HG02571 (cell line): ENCODE measurements around the gene CREB3.

Source experiments
- ATAC-seq: cut with Tn5 transposase; IDR thresholded peaks from one replicate; pipeline ENCODE4 v1.9.1; 2021; ENCODE audit warnings: mild to moderate bottlenecking, moderate library complexity; ENCODE audit not compliant: unreplicated experiment

CREB3 gene

DNA sequence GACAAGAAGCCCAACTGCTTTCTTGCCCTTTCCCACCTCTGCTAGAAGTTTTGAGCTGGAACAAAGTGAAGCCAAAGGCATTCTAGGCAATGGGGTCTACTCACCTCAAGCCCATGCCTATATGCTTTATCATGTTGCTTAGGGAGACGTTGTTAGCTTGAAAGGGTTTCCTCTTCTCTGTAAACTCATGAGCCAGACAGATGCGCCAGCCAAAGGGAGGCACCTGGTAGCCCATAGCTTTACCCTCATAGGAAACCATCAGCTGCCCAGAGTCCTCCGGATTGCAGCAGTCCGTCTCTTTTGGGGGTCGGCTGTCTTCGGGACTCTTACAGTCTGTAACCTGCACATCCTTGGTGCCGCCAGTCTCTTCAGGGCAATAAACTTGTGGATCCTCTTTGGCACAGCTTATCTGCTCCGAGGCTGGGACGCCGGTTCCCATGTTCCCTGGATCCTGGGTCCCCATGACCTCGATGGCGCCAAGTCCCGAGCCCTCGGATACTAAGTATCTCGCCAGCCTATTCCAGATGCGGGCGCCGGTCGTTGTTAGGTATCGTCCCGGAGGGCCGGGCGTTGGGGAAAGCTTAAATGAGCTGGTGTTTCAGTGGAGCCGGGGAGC, 15.9 kb downstream of the CREB3 start:
- ATAC-seq = peak; percentile 2

GRCh38 chr9:35748858-35749514, 16.5 kb downstream of the CREB3 start, which contains the start of the genes GBA2 and RGP1:
GBA2 (minus strand) TSS chr9:35749228; CDS start chr9:35748704, 524 bp downstream.
RGP1 (plus strand) TSS chr9:35749287; CDS start chr9:35749756, 469 bp downstream.
- peak; percentile 77 for ATAC-seq

GRCh38 chr9:35749515-35750255, 17.2 kb downstream of the CREB3 start:
- peak; percentile 38 for ATAC-seq

- ATAC-seq = no peak
Observed at GRCh38 chr9:35750256-35750531, 17.7 kb downstream of the CREB3 start.

DNA sequence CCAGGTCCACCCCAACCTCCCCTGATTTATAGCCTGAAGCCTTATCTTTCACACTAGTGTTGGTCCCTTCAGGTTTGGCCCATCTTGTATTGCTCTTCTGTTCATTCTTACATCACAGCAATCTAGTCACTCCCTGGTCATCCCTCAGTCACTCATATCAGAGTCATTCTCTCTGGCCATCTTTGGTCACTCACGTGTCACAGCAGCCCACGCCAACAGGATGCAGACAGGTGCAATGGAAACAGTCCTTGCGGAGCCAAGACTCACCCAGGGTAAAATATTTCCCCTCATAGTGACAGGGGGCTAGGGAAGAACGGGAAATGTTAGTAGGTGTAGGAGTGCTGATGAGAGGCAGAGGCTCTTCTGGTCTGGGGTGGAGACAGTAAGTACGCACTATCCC, 21.0 kb downstream of the CREB3 start:
- no peak for ATAC-seq

DNA sequence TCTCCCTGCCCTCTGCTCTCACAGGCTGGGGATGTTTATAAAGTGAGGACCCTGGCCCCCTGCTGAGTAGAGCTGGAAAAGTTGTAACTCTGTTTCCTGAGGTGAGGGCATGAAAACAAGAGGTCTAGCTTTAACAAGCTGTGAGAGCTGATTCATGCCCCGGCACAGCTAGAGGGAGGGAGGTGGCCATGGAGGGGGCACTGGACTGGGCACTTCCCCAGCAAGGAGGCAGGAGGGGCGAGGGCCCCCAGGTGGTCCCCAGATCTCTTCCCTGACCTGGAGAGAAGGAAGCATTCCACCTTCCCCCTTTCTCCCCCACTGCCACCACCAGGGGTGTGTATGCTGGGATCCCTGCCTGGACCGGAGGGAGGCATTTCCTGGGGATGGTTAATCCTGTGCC, 21.8 kb downstream of the CREB3 start, which contains the start of gene MSMP:
Gene MSMP (minus strand): TSS at position 13 of the 400 bp plus-strand sequence. CDS start 147 bp downstream, outside the sequence.
- no peak for ATAC-seq

DNA sequence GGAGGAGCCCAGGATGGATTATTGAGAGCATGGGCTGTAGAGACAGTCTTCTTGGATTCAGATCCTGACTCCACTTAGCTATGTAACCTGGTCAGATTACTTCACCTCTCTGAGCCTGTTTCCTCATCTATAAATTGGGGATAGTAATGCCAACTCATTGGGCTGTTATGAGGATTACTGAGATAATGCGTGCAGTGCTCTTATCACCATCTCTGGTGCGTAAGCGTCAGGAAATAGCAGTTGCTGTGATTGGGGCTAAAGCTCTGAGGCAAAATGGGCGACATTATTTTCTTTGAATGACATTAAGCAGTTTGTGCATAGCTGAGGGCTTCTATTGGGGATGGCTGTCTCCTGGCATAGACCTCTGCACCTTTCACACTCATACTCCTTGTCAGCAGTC, 22.6 kb downstream of the CREB3 start:
- ATAC-seq = no peak

DNA sequence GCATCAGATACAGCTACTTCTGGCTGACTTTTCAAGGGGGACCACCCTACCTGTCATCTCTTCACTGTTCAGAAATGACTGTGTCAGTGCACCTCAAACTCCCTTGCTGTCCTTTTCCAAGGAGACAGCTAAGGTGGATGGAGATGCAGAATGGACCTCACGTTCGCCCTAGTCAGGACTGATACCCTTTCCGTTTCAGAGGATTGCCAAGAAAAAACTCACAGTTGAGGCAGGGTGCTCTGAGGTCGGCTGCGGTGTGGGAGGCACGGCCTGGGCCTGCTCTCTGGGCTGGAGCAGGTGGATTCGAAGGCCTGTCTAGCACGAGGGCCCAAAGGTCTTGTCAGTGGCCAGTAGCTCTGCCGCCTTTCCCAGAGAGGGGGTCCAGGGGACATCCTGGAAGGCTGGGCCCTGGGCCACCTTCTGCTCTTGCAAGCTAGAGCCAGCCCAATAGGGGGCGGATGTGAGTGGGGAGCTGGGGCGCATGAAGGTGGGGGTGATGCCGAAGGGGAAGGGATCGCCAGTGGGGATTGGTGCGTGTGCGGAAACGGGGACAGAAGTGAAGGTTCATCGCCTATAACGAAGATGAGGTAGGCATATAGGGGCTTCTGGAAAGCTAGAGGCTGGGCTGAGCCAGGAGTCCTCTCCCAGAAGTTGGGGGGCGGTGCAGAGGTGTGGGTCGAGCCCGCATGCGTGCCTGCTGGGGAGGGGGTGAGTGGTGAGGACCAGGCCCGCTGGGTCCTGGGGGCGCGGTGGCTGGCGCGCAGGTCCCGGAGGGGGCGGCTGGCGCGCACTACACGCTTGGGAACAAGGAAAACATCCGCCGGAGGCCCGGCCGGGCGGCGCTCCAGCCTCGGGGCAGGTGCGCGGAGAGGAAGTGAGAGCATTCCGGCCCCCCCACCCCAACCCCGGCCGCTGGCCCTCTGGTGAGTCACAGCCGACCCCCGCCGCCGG, 24.1 kb downstream of the CREB3 start:
- ATAC-seq = peak; percentile 52

DNA sequence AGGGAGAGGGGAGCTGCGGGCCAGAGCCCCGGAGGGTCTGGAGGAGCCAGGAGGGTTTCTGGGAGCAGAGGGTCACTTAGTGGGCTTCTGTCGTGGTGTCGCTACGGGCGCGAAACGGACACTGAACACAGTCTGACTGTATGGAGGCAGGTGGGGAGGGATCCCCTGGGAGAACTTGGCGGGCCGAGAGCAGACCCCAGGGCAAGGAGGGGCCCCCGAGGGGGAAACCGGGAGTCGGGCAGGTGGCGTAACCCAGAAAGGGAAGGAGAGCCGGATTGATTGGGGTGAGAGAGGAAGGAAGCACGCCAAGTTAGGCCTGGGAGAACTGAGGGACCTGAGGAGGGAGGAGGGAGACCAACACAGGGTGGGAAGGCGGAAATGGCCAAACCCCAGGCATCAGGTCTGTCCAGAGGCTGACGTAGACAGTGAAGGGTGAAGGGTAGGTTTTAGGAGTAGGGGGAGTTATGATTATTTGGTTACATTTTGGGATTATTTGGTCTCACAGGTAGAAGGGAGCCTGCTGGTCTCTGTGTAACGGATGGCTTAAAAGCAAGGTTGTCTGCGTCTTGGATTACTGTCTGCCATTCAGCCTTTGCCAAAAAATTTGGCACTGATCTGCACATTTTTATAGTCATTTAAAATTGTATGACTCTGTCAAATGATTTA, 24.9 kb downstream of the CREB3 start:
- peak; percentile 39 for ATAC-seq

GRCh38 chr9:35757892-35758275, 25.4 kb downstream of the CREB3 start:
- ATAC-seq = no peak

DNA sequence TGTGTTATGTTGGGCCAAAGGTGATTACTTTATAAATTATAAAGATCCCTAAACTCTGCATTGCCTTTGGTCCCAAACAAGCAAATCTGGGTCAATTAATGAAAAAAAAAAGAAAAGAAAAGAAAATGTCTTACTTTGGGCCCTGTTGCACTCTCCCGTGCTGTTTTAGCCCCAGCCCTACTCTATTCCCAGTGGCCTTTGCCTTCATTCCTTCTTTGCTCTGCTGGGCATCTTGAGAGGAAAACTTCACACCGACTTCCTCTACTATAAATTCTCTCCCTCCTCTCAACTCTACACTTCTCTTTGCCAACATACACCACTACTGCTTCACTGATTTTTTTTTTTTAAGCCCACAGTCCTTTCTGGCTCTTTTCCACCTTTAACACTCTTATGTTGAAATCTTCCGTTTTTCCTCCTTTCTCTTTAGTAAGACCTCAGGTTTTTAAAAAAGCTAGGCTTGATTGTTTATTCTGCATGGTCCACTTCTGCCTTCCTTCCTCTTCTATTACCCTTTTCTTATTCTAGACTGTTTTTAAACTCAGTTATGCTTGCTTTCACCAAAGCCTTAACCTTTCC, 26.1 kb downstream of the CREB3 start:
- no peak for ATAC-seq

GRCh38 chr9:35759795-35760194, 27.3 kb downstream of the CREB3 start:
- no peak for ATAC-seq

GRCh38 chr9:35760651-35761050, 28.2 kb downstream of the CREB3 start:
- ATAC-seq = no peak

- no peak for ATAC-seq
Observed at GRCh38 chr9:35763181-35763580, 30.7 kb downstream of the CREB3 start.

- ATAC-seq = no peak
Observed at GRCh38 chr9:35763803-35764202, 31.3 kb downstream of the CREB3 start.

DNA sequence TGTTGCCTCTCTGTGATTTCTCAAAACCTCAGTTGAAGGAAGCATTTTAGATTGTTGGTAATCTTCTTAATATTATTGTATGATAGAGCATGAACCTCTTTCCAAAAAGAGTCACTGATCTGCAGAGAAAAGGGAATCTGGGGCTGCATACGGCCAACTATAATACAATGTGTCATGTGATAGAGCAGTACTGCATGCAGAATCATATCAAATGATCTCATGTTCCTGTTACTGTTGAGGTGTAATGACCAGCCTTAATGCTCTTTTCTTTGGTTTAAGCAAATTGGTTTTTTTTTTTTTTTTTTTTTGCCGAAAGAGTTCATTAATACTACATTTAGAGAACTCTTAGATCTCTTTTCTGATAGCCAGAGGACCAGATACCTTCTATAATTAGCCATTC, 34.5 kb downstream of the CREB3 start:
- ATAC-seq = no peak

DNA sequence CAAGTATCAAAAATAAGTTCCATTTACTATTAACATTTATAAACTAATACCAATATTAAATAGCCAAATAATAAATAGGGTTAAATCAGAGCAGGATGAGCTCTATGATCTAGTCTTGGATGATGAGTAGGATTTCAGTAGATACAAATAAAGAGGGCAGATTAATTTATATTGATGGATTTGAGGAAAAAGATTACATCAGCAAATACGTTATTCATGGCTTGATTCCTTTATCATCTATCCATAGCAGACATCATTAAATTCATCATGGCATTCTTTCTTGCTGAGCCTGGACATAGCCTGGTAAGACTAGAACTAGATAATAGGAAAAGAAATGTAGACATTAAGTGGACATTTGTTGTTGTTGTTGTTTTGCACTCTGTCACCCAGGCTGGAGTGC, 35.0 kb downstream of the CREB3 start:
- ATAC-seq = no peak

GRCh38 chr9:35769763-35770162, 37.3 kb downstream of the CREB3 start:
- ATAC-seq = no peak

DNA sequence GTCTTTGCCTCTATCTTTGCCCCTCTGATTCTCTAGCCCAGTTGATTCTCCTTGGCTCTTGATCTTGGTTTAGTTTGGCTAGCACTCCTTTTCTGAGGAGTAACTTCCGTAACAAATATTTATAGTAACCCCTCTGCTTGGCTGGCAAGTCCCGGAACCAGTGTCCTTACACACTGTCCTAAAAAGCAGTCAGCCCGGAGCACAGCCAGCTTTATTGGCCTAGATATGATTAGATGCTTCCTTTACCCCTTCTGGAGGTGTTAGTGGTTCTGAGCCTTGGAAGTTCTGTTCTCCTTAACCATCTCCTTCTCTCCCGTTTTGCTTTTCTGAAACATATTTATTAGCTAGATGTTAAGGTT, 38.6 kb downstream of the CREB3 start:
- ATAC-seq = no peak

DNA sequence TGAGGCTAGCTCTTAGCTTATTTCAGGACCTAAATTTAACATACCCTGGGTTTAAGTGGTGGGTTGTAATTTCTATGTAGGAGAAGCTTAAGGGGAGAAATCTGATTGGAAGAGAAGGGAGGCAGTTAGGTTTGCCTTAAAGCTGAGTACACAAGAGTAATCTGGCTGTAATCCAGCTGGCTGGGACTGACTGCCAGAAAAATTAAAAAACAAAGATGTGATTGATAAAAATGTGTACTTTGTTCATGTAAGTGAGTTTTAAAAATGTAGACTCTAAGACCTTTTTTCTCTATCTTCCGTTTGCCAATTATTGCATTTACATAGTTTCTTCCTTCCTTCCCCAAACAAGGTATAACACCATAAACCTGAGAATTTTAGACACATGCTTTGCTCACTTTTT, 39.1 kb downstream of the CREB3 start:
- no peak for ATAC-seq
